ENCODE data around the gene ATP5MG. TPM values are rescaled to one million over a fixed set of nuclear protein-coding genes. Genes with fewer than 3 reads are reported as not detected.

The ATP5MG gene
- polyA plus RNA-seq, 4 donors, result 234 to 332 (median 284) TPM

- H3K36me3 ChIP-seq (ENCODE audit: control insufficient read depth in 3 of 3, insufficient read depth in 2 of 3, low read depth in 1 of 3, low read length in 3 of 3), result no peaks in the 10 kb centered on the region
- FAIRE-seq (no peak), DNase-seq (peak in 1 of 2 donors; percentile 59)
- WGBS, 3 donors, result 0% methylated on average over 38 to 39 of the region's 39 CpGs
- H3K4me1 ChIP-seq (ENCODE audit: control insufficient read depth in 3 of 3, insufficient read depth in 2 of 3, low read depth in 1 of 3, low read length in 2 of 3), result peaks cover 1 to 22% (median 2%) of the 10 kb centered on the region in 3 donors
- H3K27me3 ChIP-seq (ENCODE audit: control insufficient read depth in 3 of 3, insufficient read depth in 3 of 3, low read length in 3 of 3), result no peaks in the 10 kb centered on the region
- peak overlapping the region in 2 of 3 donors; percentile 77 to 80 for H3K27ac ChIP-seq (ENCODE audit: low read depth in 1 of 3, low read length in 2 of 3)
- H3K9me3 ChIP-seq (ENCODE audit: control insufficient read depth in 2 of 2, insufficient read depth in 1 of 2, low read depth in 1 of 2, low read length in 1 of 2), result no peaks in the 10 kb centered on the region
- H3K4me3 ChIP-seq (ENCODE audit: low read depth in 1 of 3, low read length in 3 of 3), result peak overlapping the region; percentile 70 to 100 (median 95)
Observed at GRCh38 chr11:118434553-118435289, 33.3 kb downstream of the ATP5MG start.

GRCh38 chr11:118435290-118435892 lies 34.0 kb downstream of the ATP5MG start:
- Histone ChIP-seq H3K27ac (ENCODE audit: low read depth in 1 of 3, low read length in 2 of 3) (peak overlapping the region; percentile 77 to 89 (median 80)), H3K36me3 (ENCODE audit: control insufficient read depth in 3 of 3, insufficient read depth in 2 of 3, low read depth in 1 of 3, low read length in 3 of 3) (no peaks in the 10 kb centered on the region), H3K27me3 (ENCODE audit: control insufficient read depth in 3 of 3, insufficient read depth in 3 of 3, low read length in 3 of 3) (no peaks in the 10 kb centered on the region), H3K4me1 (ENCODE audit: control insufficient read depth in 3 of 3, insufficient read depth in 2 of 3, low read depth in 1 of 3, low read length in 2 of 3) (peaks cover 2 to 27% (median 6%) of the 10 kb centered on the region in 3 donors), H3K4me3 (ENCODE audit: low read depth in 1 of 3, low read length in 3 of 3) (peak overlapping the region; percentile 70 to 100 (median 95)), H3K9me3 (ENCODE audit: control insufficient read depth in 2 of 2, insufficient read depth in 1 of 2, low read depth in 1 of 2, low read length in 1 of 2) (no peaks in the 10 kb centered on the region)
- FAIRE-seq (no peak), DNase-seq (peak; percentile 44 to 71)
- 0% methylated on average over 34 of the region's 34 CpGs for WGBS, 3 donors

GRCh38 chr11:118435893-118436624 lies 34.7 kb downstream of the ATP5MG start, which contains the start of gene KMT2A:
KMT2A (plus strand) TSS chr11:118436492; CDS start chr11:118436513, 21 bp downstream.
- Histone ChIP-seq H3K27ac (ENCODE audit: low read depth in 1 of 3, low read length in 2 of 3) (peak within 1 kb of the TSS; percentile 80 to 89 (median 84)), H3K27me3 (ENCODE audit: control insufficient read depth in 3 of 3, insufficient read depth in 3 of 3, low read length in 3 of 3) (no peaks in the 10 kb centered on the region), H3K9me3 (ENCODE audit: control insufficient read depth in 2 of 2, insufficient read depth in 1 of 2, low read depth in 1 of 2, low read length in 1 of 2) (no peaks in the 10 kb centered on the region), H3K36me3 (ENCODE audit: control insufficient read depth in 3 of 3, insufficient read depth in 2 of 3, low read depth in 1 of 3, low read length in 3 of 3) (no peaks in the 10 kb centered on the region), H3K4me1 (ENCODE audit: control insufficient read depth in 3 of 3, insufficient read depth in 2 of 3, low read depth in 1 of 3, low read length in 2 of 3) (peaks cover 2 to 27% (median 6%) of the 10 kb centered on the region in 3 donors), H3K4me3 (ENCODE audit: low read depth in 1 of 3, low read length in 3 of 3) (peak within 1 kb of the TSS; percentile 95 to 100 (median 96))
- 0 to 1% (median 0%) methylated on average over 56 to 83 of the region's 83 CpGs for WGBS, 3 donors
- DNase-seq (peak; percentile 94 to 100), FAIRE-seq (no peak)

- no peak for DNase-seq
- H3K4me1 ChIP-seq (ENCODE audit: control insufficient read depth in 3 of 3, insufficient read depth in 2 of 3, low read depth in 1 of 3, low read length in 2 of 3), result peaks cover 3 to 29% (median 7%) of the 10 kb centered on the region in 3 donors
- H3K27me3 ChIP-seq (ENCODE audit: control insufficient read depth in 3 of 3, insufficient read depth in 3 of 3, low read length in 3 of 3), result no peaks in the 10 kb centered on the region
- H3K9me3 ChIP-seq (ENCODE audit: control insufficient read depth in 2 of 2, insufficient read depth in 1 of 2, low read depth in 1 of 2, low read length in 1 of 2), result no peaks in the 10 kb centered on the region
- FAIRE-seq, result no peak
- peaks cover 0 to under 1% (median 0%) of the 10 kb centered on the region in 3 donors for H3K36me3 ChIP-seq (ENCODE audit: control insufficient read depth in 3 of 3, insufficient read depth in 2 of 3, low read depth in 1 of 3, low read length in 3 of 3)
- 0% methylated on average over 7 to 55 of the region's 55 CpGs for WGBS, 3 donors
- peak overlapping the region; percentile 80 to 84 (median 82) for H3K27ac ChIP-seq (ENCODE audit: low read depth in 1 of 3, low read length in 2 of 3)
- H3K4me3 ChIP-seq (ENCODE audit: low read depth in 1 of 3, low read length in 3 of 3), result peak overlapping the region; percentile 95 to 100 (median 96)
Observed at GRCh38 chr11:118436639-118437207, 35.3 kb downstream of the ATP5MG start.

GRCh38 chr11:118437208-118438125 lies 36.1 kb downstream of the ATP5MG start:
- 0 to 1% (median 0%) methylated on average over 25 to 28 of the region's 28 CpGs for WGBS, 3 donors
- peaks cover 4 to 33% (median 13%) of the 10 kb centered on the region in 3 donors for H3K4me1 ChIP-seq (ENCODE audit: control insufficient read depth in 3 of 3, insufficient read depth in 2 of 3, low read depth in 1 of 3, low read length in 2 of 3)
- no peak for FAIRE-seq

GRCh38 chr11:118438314-118438931 lies 37.0 kb downstream of the ATP5MG start:
- H3K27ac ChIP-seq (ENCODE audit: low read depth in 1 of 3, low read length in 2 of 3), result peak overlapping the region; percentile 66 to 84 (median 82)
- H3K27me3 ChIP-seq (ENCODE audit: control insufficient read depth in 3 of 3, insufficient read depth in 3 of 3, low read length in 3 of 3), result no peaks in the 10 kb centered on the region
- H3K9me3 ChIP-seq (ENCODE audit: control insufficient read depth in 2 of 2, insufficient read depth in 1 of 2, low read depth in 1 of 2, low read length in 1 of 2), result no peaks in the 10 kb centered on the region
- peaks cover 4 to 36% (median 13%) of the 10 kb centered on the region in 3 donors for H3K4me1 ChIP-seq (ENCODE audit: control insufficient read depth in 3 of 3, insufficient read depth in 2 of 3, low read depth in 1 of 3, low read length in 2 of 3)
- 0 to 1% (median 1%) methylated on average over 14 of the region's 14 CpGs for WGBS, 3 donors
- DNase-seq (peak; percentile 58 to 80), FAIRE-seq (no peak)
- peak overlapping the region; percentile 8 to 100 (median 96) for H3K4me3 ChIP-seq (ENCODE audit: low read depth in 1 of 3, low read length in 3 of 3)
- peaks cover 0 to 2% (median 0%) of the 10 kb centered on the region in 3 donors for H3K36me3 ChIP-seq (ENCODE audit: control insufficient read depth in 3 of 3, insufficient read depth in 2 of 3, low read depth in 1 of 3, low read length in 3 of 3)

More at GRCh38 chr11:118437208-118438125, 36.1 kb downstream of the ATP5MG start:
- peak; percentile 71 to 74 for DNase-seq
- Histone ChIP-seq H3K9me3 (ENCODE audit: control insufficient read depth in 2 of 2, insufficient read depth in 1 of 2, low read depth in 1 of 2, low read length in 1 of 2) (no peaks in the 10 kb centered on the region), H3K4me3 (ENCODE audit: low read depth in 1 of 3, low read length in 3 of 3) (peak overlapping the region; percentile 95 to 100 (median 96)), H3K36me3 (ENCODE audit: control insufficient read depth in 3 of 3, insufficient read depth in 2 of 3, low read depth in 1 of 3, low read length in 3 of 3) (peaks cover 0 to 2% (median 0%) of the 10 kb centered on the region in 3 donors), H3K27me3 (ENCODE audit: control insufficient read depth in 3 of 3, insufficient read depth in 3 of 3, low read length in 3 of 3) (no peaks in the 10 kb centered on the region), H3K27ac (ENCODE audit: low read depth in 1 of 3, low read length in 2 of 3) (peak overlapping the region; percentile 80 to 84 (median 82))

GRCh38 chr11:118439646-118440045 lies 38.2 kb downstream of the ATP5MG start:
- Histone ChIP-seq H3K9me3 (ENCODE audit: control insufficient read depth in 2 of 2, insufficient read depth in 1 of 2, low read depth in 1 of 2, low read length in 1 of 2) (no peaks in the 10 kb centered on the region), H3K4me3 (ENCODE audit: low read depth in 1 of 3, low read length in 3 of 3) (no peak overlapping the region), H3K27ac (ENCODE audit: low read depth in 1 of 3, low read length in 2 of 3) (no peak overlapping the region), H3K4me1 (ENCODE audit: control insufficient read depth in 3 of 3, insufficient read depth in 2 of 3, low read depth in 1 of 3, low read length in 2 of 3) (peaks cover 7 to 29% (median 13%) of the 10 kb centered on the region in 3 donors), H3K36me3 (ENCODE audit: control insufficient read depth in 3 of 3, insufficient read depth in 2 of 3, low read depth in 1 of 3, low read length in 3 of 3) (peaks cover 0 to 5% (median 0%) of the 10 kb centered on the region in 3 donors), H3K27me3 (ENCODE audit: control insufficient read depth in 3 of 3, insufficient read depth in 3 of 3, low read length in 3 of 3) (no peaks in the 10 kb centered on the region)
- DNase-seq, result no peak
- no peak for FAIRE-seq
